Stimulated activated CD4-positive, alpha-beta T cell treated with anti-CD3 and anti-CD28 coated beads, Interleukin-1b, Interleukin-23, amount 100 ng/mL, for 48 hours (primary cell): ENCODE results near the gene NOX4.

Source experiments
- DNase-seq: peaks from one replicate; pipeline ENCODE4 v3.0.0-alpha.2; 2020

Gene NOX4

DNA sequence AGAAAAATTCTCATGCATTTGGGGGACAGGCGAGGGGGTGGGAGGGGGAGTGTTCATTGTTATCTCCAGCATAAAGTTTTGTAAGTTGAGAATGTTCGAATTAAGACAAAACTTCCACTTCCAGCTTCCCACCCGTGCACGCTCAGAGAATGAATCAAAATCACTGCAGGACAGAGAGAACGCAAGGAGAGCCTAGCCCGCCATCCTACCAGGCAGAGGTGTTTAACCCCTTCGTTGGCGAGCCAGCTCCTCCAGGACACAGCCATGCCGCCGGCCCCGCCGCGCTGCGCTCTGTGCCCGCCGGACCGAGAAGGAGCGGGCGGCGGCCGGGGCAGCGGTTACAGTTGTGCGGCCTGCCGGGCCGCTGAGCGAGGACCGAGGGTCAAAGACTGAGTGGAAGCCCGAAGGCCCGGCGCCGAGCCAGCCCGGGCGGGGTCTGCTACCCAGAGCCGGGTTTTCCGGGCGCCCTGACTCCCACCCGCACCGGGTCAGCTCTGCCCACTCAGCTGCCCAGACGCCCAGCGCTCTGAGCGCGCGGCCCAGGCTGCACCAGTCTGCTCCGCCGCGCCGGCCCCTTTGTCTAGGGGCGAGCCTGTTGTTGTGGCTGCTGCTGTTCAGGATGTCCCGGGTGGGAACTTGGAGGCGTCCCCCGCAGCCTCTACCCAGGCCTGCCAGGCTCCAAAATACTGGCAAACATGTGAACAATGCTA lies at the start of gene NOX4:
Gene NOX4, minus strand, starts transcription at position 395 of the 710 bp plus-strand sequence. Its CDS starts 129 bp downstream, at position 266.
- no peak for DNase-seq

- DNase-seq, result no peak
Observed at GRCh38 chr11:89540826-89541225, 49.7 kb upstream of the NOX4 start.

GRCh38 chr11:89537936-89538335 lies 46.8 kb upstream of the NOX4 start:
- DNase-seq, result no peak

DNA sequence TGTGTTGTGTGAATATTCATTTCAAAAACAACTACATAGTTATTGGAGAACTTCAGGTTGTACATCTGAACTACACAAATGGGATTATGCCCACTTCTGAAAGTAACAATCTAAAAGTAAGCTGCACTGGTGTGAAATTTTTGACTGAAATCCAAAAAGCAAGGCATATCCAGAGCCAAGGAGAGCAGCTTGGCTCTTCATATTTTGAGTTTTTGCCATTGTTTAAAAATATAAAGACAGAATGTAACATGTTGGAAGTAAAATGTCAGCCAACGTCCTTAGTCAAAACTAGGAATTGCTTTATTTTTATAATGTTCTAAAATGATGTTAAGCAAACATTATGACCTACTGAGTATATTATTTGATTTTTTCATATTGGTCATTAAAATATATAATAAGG lies 45.8 kb upstream of the NOX4 start:
- DNase-seq, result no peak

- DNase-seq, result no peak
Observed at GRCh38 chr11:89535221-89535620, 44.0 kb upstream of the NOX4 start.

DNA sequence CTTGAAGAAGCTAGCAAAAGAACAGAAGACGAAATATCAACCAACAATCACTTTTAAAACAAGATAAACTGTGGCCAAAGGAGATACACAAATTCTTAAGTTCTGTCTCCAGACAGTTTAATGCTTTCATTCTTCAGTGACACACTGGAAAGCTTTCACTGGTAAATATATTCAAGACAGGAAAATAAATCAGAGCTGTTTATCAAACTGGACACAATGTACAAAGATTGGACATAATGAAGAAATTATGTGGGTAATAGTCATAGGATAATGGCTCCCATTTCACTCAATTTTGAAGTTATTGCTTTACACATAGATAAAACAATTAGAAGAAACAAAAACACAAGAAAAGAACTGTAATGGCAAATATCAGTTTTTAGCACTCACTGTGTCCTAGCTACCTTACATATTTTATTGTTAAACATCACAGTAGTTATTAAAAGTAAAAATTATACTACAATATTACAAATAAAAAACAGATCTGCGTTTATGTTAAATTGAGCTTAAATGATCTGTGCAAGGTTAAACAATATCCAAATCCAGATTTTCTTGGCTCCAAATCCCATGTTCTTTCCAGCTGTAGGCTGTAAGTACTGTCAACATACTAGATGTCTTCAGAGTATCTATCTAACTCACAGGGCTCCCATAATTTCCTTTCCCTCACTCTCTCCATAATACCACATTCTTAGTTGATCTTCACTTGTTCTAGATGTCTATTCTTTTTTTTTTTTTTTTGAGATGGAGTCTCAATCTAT lies 38.6 kb upstream of the NOX4 start:
- no peak for DNase-seq

GRCh38 chr11:89521792-89522191 lies 30.6 kb upstream of the NOX4 start:
- no peak for DNase-seq

- DNase-seq, result no peak
Observed at GRCh38 chr11:89521294-89521693, 30.1 kb upstream of the NOX4 start.

- no peak for DNase-seq
Observed at GRCh38 chr11:89516496-89516895, 25.3 kb upstream of the NOX4 start.

DNA sequence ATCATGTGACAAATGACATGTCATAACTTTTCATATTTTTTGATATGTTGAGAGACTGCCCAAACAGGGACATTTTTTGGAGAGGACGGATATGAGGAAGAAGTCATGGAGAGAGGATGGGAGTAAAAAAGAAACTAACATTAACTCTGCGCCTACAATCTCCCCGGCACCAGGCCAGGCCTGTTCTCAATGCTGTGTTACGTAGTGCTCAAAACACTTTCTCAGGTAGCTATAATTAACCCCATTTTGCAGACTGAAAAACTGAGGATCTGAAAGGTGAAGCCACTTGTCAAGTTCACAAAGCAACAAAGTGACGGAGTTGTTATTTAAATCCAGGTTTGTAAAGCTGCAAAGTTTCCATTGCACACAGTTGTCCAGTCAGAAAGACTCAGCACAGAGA lies 17.4 kb upstream of the NOX4 start:
- DNase-seq, result no peak

- DNase-seq, result no peak
Observed at GRCh38 chr11:89504270-89504669, 13.1 kb upstream of the NOX4 start.

GRCh38 chr11:89503422-89503821 lies 12.2 kb upstream of the NOX4 start:
- no peak for DNase-seq

DNA sequence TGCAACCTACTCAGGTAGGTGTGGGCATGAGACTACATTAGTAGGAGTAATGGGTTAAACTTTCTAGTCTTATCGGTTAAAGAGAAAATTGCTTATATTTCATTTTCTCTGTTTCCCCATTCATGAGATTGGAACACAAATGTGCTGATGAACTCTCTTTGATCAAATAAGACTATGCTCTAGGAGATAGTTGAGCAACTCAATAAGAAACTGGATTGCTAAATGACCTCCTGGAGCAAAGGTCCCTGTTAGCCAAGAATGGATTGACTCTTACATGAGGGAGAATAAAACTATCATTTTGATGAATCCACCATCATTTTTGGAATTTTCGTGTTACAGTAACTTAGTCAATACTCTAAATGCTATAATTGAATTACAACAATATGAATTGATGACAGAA lies 11.1 kb upstream of the NOX4 start:
- DNase-seq, result no peak

GRCh38 chr11:89500336-89500735 lies 9.2 kb upstream of the NOX4 start:
- no peak for DNase-seq

DNA sequence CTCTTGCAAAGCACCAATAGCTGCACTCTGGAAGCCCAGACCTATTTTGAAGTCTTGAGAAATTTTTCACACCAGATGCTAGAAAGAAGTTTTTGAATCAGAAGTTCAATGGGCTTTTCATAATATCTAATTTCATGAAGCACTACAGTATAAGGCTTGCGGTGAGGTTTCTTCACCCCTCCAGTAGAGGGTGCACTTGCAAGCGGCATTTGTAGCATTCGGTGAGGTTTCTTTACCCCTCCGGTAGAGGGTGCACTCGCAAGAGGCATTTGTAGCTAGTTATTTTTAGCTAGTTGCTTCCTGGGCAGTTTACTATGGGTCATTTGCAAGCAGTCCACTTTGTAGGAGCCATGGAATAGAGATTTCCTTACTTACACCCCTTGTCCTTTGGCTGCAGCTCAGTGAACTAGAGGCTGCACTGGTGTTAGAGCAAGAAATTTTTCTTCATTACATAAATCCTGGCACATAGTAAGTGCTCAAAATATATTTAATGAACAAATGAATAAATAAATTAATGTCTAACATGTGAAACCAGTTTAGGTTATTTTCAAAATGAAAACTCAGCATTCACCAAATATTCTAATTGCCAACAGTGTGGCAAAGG lies 7.8 kb upstream of the NOX4 start:
- no peak for DNase-seq

DNA sequence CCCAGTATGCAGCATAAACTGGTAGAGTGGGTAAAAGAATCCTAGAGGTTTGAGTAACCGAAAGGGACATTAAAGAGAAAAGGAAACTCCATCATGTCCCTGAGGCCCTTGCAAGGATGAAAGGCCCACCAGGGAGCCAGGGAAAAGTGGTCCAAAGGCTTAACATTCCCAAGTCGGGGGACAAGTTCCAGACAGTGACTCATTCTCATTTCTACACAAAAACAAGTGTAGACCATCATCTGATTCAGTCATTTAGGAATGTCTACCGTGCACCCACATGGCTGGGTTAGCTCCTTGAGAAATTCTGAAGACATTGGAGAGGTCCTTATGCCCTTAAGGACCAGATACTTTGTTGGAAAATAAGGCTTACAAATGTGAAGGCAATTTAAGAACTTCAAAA lies 4.8 kb upstream of the NOX4 start:
- no peak for DNase-seq

DNA sequence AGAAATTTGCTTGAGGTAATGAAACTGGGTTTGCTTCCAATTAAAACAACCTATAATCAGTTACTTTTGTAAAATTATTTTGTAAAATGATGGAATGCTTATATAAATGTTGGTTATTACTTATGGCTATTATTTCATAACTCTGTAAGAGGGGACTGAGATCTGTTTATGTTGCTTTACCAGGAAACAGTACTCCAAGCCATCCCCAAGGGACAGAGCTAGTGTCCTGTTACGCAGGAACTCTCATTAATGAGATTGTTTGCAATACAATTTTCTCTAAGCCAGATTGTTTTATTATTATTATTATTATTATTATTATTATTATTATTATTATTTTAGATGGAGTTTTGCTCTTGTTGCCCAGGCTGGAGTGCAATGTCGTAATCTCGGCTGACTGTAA lies 2.3 kb upstream of the NOX4 start:
- DNase-seq, result no peak

GRCh38 chr11:89490602-89490980 lies 584 bp downstream of the NOX4 start:
- DNase-seq, result no peak

GRCh38 chr11:89489930-89490329 lies 1.2 kb downstream of the NOX4 start:
- DNase-seq, result no peak

- DNase-seq, result no peak
Observed at GRCh38 chr11:89487016-89487415, 4.2 kb downstream of the NOX4 start.

- no peak for DNase-seq
Observed at GRCh38 chr11:89484896-89485295, 6.3 kb downstream of the NOX4 start.

- no peak for DNase-seq
Observed at GRCh38 chr11:89477175-89477574, 14.0 kb downstream of the NOX4 start.

- no peak for DNase-seq
Observed at GRCh38 chr11:89463266-89463780, 27.9 kb downstream of the NOX4 start.

GRCh38 chr11:89458716-89459115 lies 32.5 kb downstream of the NOX4 start:
- no peak for DNase-seq
